DOHH2 (cell line): ENCODE measurements around the gene FKBP1B.
A peak's percentile ranks its signal among the peaks of the same experiment; 100 is the strongest.

Experiments used
- H3F3A ChIP-seq: fragments of 200-600 bp; sonication (generic), shearing (Covaris generic); 2 replicates; pipeline ENCODE4 v1.6.0; 2016; ENCODE audit warnings: antibody characterized with exemption, mild to moderate bottlenecking; ENCODE audit not compliant: control insufficient read depth, insufficient read depth
- H3K27ac ChIP-seq: fragments of 200-600 bp; sonication (generic); 2 replicates; pipeline ENCODE4 v1.5.1; 2014; ENCODE audit warnings: low read depth, mild to moderate bottlenecking, low read length, moderate library complexity
- H3K27me3 ChIP-seq: fragments of 200-600 bp; sonication (generic); 2 replicates; pipeline ENCODE4 v1.6.1; 2014; ENCODE audit warnings: mild to moderate bottlenecking, low read length, mixed read lengths; ENCODE audit not compliant: control insufficient read depth
- H3K36me3 ChIP-seq: fragments of 200-600 bp; sonication (generic); 2 replicates; pipeline ENCODE4 v1.6.1; 2014; ENCODE audit warnings: mild to moderate bottlenecking, low read length, moderate library complexity, mixed read lengths; ENCODE audit not compliant: control insufficient read depth
- H3K4me1 ChIP-seq: fragments of 200-600 bp; sonication (generic); 2 replicates; pipeline ENCODE4 v1.6.1; 2014; ENCODE audit warnings: mild to moderate bottlenecking, low read length, mixed read lengths; ENCODE audit not compliant: control insufficient read depth
- H3K4me2 ChIP-seq: fragments of 200-600 bp; sonication (generic); 2 replicates; pipeline ENCODE4 v1.6.0; 2014; ENCODE audit warnings: mild to moderate bottlenecking, low read length, moderate library complexity
- H3K4me3 ChIP-seq: fragments of 200-600 bp; sonication (generic); 2 replicates; pipeline ENCODE4 v1.5.1; 2014; ENCODE audit warnings: mild to moderate bottlenecking, low read length, mixed read lengths
- H3K79me2 ChIP-seq: fragments of 200-600 bp; sonication (generic); 2 replicates; pipeline ENCODE4 v1.6.1; 2014; ENCODE audit warnings: mild to moderate bottlenecking, low read length, mixed read lengths; ENCODE audit not compliant: control insufficient read depth
- H3K9me2 ChIP-seq: fragments of 200-600 bp; sonication (generic); replicated peaks from 2 replicates; pipeline ENCODE4 v1.6.1; 2014; ENCODE audit warnings: mild to moderate bottlenecking, low read length, mixed read lengths; ENCODE audit not compliant: control insufficient read depth
- H3K9me3 ChIP-seq: fragments of 200-600 bp; sonication (generic); 2 replicates; pipeline ENCODE4 v1.6.1; 2014; ENCODE audit warnings: antibody characterized with exemption, low read length, mixed read lengths; ENCODE audit not compliant: control insufficient read depth, insufficient read depth
- H4K20me1 ChIP-seq: fragments of 200-600 bp; sonication (generic); 2 replicates; pipeline ENCODE4 v1.6.0; 2014; ENCODE audit warnings: low read depth, mild to moderate bottlenecking, antibody characterized with exemption, low read length, moderate library complexity; ENCODE audit not compliant: control insufficient read depth, insufficient read depth
- EZH2phosphoT487 ChIP-seq: fragments of 200-600 bp; sonication (generic); IDR thresholded peaks from 2 replicates; pipeline ENCODE4 v1.6.1; 2017; ENCODE audit warnings: borderline replicate concordance, mild to moderate bottlenecking, antibody characterized with exemption, low read length, moderate library complexity, mixed read lengths
- TF ChIP-seq, protein P1 (sequence below): fragments of 200-600 bp; sonication (generic); IDR thresholded peaks from one replicate; pipeline ENCODE4 v1.5.1; 2014; ENCODE audit warnings: antibody characterized with exemption, mild to moderate bottlenecking, low read depth, low read length; ENCODE audit not compliant: poor library complexity, severe bottlenecking

FKBP1B gene

DNA sequence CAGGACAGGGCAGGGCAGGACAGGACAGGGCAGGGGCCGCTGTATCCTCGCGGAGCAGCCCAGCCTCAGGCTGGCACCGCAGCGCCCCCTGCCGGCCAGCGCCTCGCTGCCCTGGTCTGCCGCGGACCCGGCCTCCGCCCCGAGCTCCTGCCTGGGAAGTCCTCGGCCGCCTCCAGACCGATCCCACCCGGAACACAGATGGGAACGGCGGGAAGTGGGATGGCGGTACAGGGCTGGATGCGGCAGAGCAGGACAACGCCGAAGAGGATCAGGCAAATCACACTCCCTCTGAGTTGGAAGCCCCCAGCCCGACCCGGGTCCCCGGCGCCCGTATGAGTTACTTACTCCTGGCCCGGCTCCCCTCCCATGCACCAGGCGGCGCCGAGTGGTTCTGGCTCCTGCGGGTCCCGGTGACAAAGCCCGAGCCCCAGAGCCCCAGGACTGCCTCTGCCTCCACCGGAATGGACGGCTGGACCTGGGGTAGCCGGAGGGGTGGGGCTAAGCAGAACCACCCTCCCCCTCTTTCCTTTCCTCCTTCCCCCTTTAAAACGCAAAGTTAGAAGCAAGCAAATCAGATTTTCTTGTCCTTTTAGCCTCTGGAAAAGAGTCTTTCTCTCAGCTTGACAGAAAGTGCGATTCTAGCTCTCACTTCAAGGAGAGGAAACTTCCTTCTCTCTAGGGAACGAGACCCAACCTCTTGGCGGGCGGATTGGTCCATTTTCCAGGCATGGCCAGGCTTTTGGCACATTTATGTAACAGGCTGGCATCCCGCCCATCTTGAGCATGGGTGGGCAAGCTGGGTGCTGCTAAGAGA, 35.1 kb downstream of the FKBP1B start, which contains the start of gene TP53I3:
Gene TP53I3, minus strand, starts transcription at position 449 of the 814 bp plus-strand sequence. CDS start 508 bp downstream, outside the sequence.
- H4K20me1 ChIP-seq: no peaks in the 10 kb centered on the region

DNA sequence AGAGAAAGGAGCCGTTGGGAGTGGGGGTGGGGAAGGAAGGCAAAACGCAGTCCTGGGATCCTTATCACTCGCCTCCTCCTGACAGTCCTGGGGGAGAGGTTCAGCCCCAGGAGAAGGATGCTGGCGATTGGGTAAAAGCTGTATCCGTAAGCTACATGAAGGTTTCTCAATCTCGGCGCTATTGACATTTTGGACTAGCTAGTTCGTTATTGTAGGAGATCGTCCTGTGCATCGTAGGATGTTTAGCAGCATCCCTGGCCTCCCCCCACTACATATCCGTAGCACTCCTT, 35.6 kb downstream of the FKBP1B start:
- Histone ChIP-seq H3K27me3 (no peaks in the 10 kb centered on the region), H3F3A (peaks cover 4% of the 10 kb centered on the region; the same call in 1 of the 2 replicates), H3K4me2 (peak overlapping the region; percentile 91), H3K9me2 (no peaks in the 10 kb centered on the region), H3K27ac (no peak overlapping the region), H3K4me3 (peak overlapping the region; percentile 84), H3K4me1 (peaks cover 16% of the 10 kb centered on the region), H3K36me3 (peaks cover 4% of the 10 kb centered on the region; the same call in 1 of the 2 replicates), H4K20me1 (no peaks in the 10 kb centered on the region), H3K79me2 (no peaks in the 10 kb centered on the region), H3K9me3 (no peaks in the 10 kb centered on the region)
- TF ChIP-seq, protein P1, sequence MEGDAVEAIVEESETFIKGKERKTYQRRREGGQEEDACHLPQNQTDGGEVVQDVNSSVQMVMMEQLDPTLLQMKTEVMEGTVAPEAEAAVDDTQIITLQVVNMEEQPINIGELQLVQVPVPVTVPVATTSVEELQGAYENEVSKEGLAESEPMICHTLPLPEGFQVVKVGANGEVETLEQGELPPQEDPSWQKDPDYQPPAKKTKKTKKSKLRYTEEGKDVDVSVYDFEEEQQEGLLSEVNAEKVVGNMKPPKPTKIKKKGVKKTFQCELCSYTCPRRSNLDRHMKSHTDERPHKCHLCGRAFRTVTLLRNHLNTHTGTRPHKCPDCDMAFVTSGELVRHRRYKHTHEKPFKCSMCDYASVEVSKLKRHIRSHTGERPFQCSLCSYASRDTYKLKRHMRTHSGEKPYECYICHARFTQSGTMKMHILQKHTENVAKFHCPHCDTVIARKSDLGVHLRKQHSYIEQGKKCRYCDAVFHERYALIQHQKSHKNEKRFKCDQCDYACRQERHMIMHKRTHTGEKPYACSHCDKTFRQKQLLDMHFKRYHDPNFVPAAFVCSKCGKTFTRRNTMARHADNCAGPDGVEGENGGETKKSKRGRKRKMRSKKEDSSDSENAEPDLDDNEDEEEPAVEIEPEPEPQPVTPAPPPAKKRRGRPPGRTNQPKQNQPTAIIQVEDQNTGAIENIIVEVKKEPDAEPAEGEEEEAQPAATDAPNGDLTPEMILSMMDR: no peak
- TF ChIP-seq EZH2phosphoT487: no peak

More for the DNA sequence above, 35.1 kb downstream of the FKBP1B start, which contains the start of gene TP53I3:
- peak within 1 kb of the TSS; percentile 91 for H3K4me2 ChIP-seq
- peaks cover 4% of the 10 kb centered on the region; the same call in 1 of the 2 replicates for H3K36me3 ChIP-seq
- H3K4me3 ChIP-seq: peak within 1 kb of the TSS; percentile 84
- no peaks in the 10 kb centered on the region for H3K27me3 ChIP-seq
- H3F3A ChIP-seq: peaks cover 4% of the 10 kb centered on the region; the same call in 1 of the 2 replicates
- H3K79me2 ChIP-seq: no peaks in the 10 kb centered on the region
- H3K4me1 ChIP-seq: peaks cover 16% of the 10 kb centered on the region
- H3K9me2 ChIP-seq: no peaks in the 10 kb centered on the region
- TF ChIP-seq, protein P1: peak; percentile 97
- TF ChIP-seq EZH2phosphoT487: no peak
- H3K9me3 ChIP-seq: no peaks in the 10 kb centered on the region
- H3K27ac ChIP-seq: peak within 1 kb of the TSS; percentile 55

- Histone ChIP-seq H3K9me3 (no peaks in the 10 kb centered on the region), H3K79me2 (no peaks in the 10 kb centered on the region), H3K4me2 (no peak overlapping the region), H3K4me3 (no peak overlapping the region), H3F3A (peaks cover 4% of the 10 kb centered on the region; the same call in 1 of the 2 replicates), H4K20me1 (no peaks in the 10 kb centered on the region), H3K36me3 (peaks cover 4% of the 10 kb centered on the region; the same call in 1 of the 2 replicates), H3K9me2 (no peaks in the 10 kb centered on the region), H3K4me1 (peaks cover 16% of the 10 kb centered on the region), H3K27me3 (no peaks in the 10 kb centered on the region), H3K27ac (no peak overlapping the region)
- no peak for TF ChIP-seq EZH2phosphoT487
- TF ChIP-seq, protein P1: no peak
Observed at GRCh38 chr2:24086241-24086640, 36.7 kb downstream of the FKBP1B start.
